RWPE1 (cell line): ENCODE measurements around the gene MFSD6.
A peak's percentile ranks its signal among the peaks of the same experiment; 100 is the strongest.

Source experiments
- CTCF ChIA-PET: fragments of 350-600 bp; sonication (Branson Sonifier 250); formaldehyde crosslinking; extraction: SDS; loops from one replicate; lab custom pipeline; 2021; lab: Yijun Ruan, JAX
- POLR2A ChIA-PET: fragments of 400-600 bp; formaldehyde crosslinking; extraction: SDS; loops from one replicate; lab custom pipeline; 2020; ENCODE audit warnings: antibody characterized with exemption; ENCODE audit not compliant: low non-redundant PET; lab: Yijun Ruan, JAX
- DNase-seq: peaks from one replicate; pipeline ENCODE4 v3.0.0; 2012; ENCODE audit warnings: low spot score
- H3K27ac ChIP-seq: fragments of 450-650 bp; 2 replicates; pipeline ENCODE4 v1.5.1; 2017
- TF ChIP-seq, protein P1 (sequence below): fragments of 450-650 bp; conservative IDR thresholded peaks from 2 replicates; pipeline ENCODE4 v1.5.1; 2017; ENCODE audit warnings: low read depth, mild to moderate bottlenecking

The MFSD6 gene

DNA sequence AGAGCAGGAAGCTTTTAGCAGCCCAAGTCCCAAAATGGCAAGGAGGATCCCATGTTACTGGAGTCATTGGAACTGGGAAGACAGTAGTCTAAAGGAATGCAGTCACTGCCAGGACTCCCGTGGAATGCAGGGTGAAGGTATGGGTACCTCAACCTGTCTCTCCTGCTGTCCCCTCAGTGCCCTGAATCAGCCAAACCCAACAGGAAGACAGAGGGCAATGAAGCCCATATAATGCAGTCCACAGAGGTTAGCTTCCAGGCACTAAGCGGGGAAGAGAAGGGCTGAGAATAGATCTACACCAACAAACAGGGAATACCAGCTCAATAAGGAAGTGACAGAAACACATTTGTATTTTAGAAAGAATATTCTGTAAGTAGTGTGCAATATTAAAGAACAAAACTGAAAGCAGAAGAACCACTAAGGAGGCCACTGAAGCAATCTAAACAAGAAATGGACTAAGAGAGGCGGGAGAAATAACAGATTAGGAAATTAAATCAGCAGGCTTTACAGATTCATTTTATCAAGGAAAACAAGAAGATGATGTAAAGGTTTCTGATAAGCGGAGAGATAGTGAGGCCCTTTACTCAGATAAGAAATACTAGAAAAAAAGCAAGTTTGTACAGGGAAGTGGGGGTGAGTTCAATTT is 118.1 kb downstream of the MFSD6 start:
- TF ChIP-seq, protein P1, sequence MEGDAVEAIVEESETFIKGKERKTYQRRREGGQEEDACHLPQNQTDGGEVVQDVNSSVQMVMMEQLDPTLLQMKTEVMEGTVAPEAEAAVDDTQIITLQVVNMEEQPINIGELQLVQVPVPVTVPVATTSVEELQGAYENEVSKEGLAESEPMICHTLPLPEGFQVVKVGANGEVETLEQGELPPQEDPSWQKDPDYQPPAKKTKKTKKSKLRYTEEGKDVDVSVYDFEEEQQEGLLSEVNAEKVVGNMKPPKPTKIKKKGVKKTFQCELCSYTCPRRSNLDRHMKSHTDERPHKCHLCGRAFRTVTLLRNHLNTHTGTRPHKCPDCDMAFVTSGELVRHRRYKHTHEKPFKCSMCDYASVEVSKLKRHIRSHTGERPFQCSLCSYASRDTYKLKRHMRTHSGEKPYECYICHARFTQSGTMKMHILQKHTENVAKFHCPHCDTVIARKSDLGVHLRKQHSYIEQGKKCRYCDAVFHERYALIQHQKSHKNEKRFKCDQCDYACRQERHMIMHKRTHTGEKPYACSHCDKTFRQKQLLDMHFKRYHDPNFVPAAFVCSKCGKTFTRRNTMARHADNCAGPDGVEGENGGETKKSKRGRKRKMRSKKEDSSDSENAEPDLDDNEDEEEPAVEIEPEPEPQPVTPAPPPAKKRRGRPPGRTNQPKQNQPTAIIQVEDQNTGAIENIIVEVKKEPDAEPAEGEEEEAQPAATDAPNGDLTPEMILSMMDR = no peak
- CTCF ChIA-PET = no interaction called here
- no peak for DNase-seq
- POLR2A ChIA-PET = no interaction called here
- H3K27ac ChIP-seq = no peak overlapping the region

DNA sequence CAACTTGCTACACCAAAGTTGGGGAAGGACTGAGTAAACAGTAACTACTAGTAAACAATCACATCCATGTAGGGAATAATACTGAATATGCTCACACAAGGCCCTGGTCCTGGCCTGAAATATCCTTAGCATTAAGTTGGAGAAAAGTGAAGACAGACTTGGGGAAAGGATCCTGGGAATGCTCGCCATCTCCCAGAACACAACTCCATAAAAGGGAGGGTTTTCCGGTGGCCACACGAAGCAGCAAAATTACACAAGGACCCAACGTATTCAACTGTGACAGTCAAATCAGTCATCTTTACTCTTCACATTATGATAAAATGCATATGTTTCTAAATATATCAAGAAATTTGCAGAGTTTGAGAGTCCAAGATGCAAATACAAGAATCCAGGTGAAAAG is 119.1 kb downstream of the MFSD6 start:
- TF ChIP-seq, protein P1 = no peak
- ChIA-PET CTCF (interaction anchor here (0.7 kb wide), 1 partner anchor 727 kb away, joined by 4 read pairs; no protein-coding TSS in a partner anchor), POLR2A (no interaction called here)
- H3K27ac ChIP-seq = no peak overlapping the region
- no peak for DNase-seq

DNA sequence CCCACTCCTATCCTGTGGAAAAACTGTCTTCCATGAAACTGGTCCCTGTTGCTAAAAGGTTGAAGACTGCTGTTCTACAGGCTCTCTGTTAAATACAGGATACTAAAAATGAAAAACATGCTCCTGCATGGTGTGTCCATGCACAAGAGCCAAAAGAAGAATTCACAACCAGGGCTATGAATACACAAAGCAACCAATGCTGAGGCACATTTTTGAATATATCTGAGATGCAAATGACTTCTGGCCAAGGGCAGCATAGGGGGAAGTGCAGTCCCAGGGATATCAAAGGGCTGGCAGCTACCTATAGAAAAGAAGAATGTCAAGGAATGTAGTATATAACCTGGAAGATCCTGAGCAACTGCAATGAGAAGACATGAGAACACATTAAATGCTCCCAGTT is 119.8 kb downstream of the MFSD6 start:
- ChIA-PET POLR2A (no interaction called here), CTCF (interaction anchor here (0.7 kb wide), 1 partner anchor 726 kb away, joined by 4 read pairs; no protein-coding TSS in a partner anchor)
- no peak for DNase-seq
- TF ChIP-seq, protein P1 = no peak
- no peak overlapping the region for H3K27ac ChIP-seq

DNA sequence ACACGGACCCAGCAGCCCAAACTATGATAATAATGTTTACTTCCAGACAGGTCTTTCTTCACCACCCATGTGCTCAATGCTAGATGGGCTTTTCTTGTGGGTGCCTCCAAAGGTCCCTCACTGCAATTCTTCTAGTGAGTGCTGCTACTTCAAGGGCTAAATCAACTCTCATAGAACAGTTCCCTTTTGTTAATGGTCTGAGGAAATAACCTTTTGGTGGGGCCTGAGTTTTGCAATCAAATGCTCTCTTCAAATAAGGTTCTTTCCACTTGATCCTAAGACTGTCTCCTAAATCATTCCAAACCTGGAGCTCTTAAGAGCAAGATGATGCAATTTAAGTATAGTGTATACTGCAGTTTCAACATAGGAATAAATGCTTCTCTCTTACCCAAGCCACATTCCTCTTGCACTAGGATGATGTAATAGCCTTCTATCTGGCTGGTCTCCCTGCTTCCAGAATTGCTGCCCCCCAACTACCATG is 120.4 kb downstream of the MFSD6 start:
- peak overlapping the region; percentile 66 for H3K27ac ChIP-seq
- no peak for DNase-seq
- POLR2A ChIA-PET = no interaction called here
- TF ChIP-seq, protein P1 = no peak
- CTCF ChIA-PET = interaction anchor here (0.6 kb wide), 1 partner anchor 172 kb away, joined by 3 read pairs; no protein-coding TSS in a partner anchor

DNA sequence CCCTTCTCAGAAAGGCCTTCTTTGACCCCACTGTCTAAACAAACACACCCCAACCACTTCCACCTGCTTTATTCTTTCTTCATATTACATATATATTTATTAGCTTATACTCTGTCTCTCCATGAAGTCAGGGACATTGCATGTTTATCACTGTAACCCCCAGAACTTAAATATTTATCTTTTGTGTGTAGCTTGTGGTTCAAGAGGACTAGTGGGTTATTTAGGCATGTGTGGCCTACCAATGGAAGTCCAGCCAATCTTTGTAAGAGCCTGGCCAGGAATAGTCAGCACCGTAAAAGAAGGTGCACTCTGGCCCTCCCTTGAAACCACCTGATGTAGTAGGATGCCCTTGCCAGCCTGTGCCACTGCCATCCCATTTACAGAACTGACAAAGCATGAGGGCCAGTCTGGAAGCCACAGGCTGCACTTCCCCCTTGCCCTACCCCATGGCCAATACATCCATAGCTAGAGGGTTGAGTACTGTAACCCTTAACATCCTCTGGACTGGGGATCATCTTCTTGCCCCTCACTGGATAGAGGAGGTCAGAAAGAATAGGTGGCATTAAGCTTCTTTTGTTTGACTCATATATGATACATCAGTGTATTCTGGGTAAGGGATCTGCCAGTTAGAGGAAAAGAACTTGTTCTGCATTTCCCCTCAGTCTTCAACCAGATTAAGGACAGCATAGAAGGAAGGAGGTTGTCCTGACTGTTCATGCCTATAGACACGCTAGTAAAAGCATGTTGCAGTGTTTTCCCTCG is 121.5 kb downstream of the MFSD6 start:
- ChIA-PET POLR2A (no interaction called here), CTCF (interaction anchor here (0.7 kb wide), 1 partner anchor 169 kb away, joined by 3 read pairs; no protein-coding TSS in a partner anchor)
- DNase-seq = no peak
- H3K27ac ChIP-seq = peak overlapping the region; percentile 66
- TF ChIP-seq, protein P1 = no peak

DNA sequence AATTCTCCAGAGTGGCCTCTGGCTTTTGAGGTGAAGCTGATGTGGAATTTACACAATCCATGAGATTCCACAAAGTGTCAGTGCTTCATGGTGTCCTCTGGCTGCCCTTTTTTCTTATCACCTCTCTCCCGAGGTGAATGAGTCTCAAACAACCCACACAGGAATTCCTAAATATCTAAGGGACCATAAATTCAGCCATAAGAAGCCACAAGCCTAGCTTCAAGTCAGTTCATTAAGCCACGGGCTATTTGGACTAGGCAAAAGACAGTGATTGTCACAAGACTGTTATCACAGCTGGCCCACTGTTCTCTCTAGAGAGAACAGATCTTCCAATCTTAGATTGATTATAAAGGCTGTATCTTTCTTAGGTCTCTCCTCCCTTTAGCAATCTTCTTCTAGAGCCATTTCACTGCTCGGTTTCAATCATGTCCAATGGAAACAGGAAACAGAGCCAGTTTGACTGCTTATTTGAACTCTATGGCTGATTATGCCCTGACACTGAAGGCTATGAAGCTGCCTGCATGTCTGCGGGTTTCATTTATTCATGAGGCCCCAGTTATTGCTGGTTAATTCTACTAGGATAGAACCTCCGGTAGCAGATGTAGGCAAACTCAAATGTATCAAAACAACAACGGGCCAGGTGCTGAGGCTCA is 122.2 kb downstream of the MFSD6 start:
- no peak overlapping the region for H3K27ac ChIP-seq
- ChIA-PET POLR2A (no interaction called here), CTCF (interaction anchor here (0.7 kb wide), 1 partner anchor 168 kb away, joined by 3 read pairs; no protein-coding TSS in a partner anchor)
- TF ChIP-seq, protein P1 = no peak
- DNase-seq = no peak
